Neural progenitor cell (in vitro differentiated cells): ENCODE results near the gene ESYT2. TPM values are rescaled to one million over a fixed set of nuclear protein-coding genes. Genes with fewer than 3 reads are reported as not detected.

ENCODE experiments used
- DNase-seq: peaks from one replicate; pipeline ENCODE4 v3.0.0-alpha.2; 2016; ENCODE audit warnings: low spot score
- H2AFZ ChIP-seq: fragments of 200-600 bp; sonication (generic); replicated peaks from 2 replicates; pipeline ENCODE4 v1.6.1; 2016; ENCODE audit warnings: antibody characterized with exemption
- H3F3A ChIP-seq: fragments of 200-600 bp; sonication (generic); 2 replicates; pipeline ENCODE4 v1.6.1; 2016; ENCODE audit warnings: antibody characterized with exemption, low read depth
- H3K27ac ChIP-seq: fragments of 200-600 bp; sonication (generic); 2 replicates; pipeline ENCODE4 v1.5.1; 2016; ENCODE audit warnings: mild to moderate bottlenecking
- H3K27me3 ChIP-seq: fragments of 200-600 bp; sonication (generic); 2 replicates; pipeline ENCODE4 v1.6.1; 2016; ENCODE audit warnings: mild to moderate bottlenecking, moderate library complexity
- H3K36me3 ChIP-seq: fragments of 200-600 bp; sonication (generic); 2 replicates; pipeline ENCODE4 v1.5.1; 2016
- H3K4me1 ChIP-seq: fragments of 200-600 bp; sonication (generic); 2 replicates; pipeline ENCODE4 v1.6.1; 2016; ENCODE audit warnings: mixed run types
- H3K4me2 ChIP-seq: fragments of 200-600 bp; sonication (generic); 2 replicates; pipeline ENCODE4 v1.6.1; 2016
- H3K4me3 ChIP-seq: fragments of 200-600 bp; sonication (generic); 2 replicates; pipeline ENCODE4 v1.5.1; 2016
- H3K79me2 ChIP-seq: fragments of 200-600 bp; sonication (generic); 2 replicates; pipeline ENCODE4 v1.6.1; 2016; ENCODE audit warnings: low read depth
- H3K9ac ChIP-seq: fragments of 200-600 bp; sonication (generic); 2 replicates; pipeline ENCODE4 v1.6.1; 2016
- H3K9me3 ChIP-seq: fragments of 200-600 bp; sonication (generic); 2 replicates; pipeline ENCODE4 v1.5.1; 2016; ENCODE audit warnings: low read depth
- H4K20me1 ChIP-seq: fragments of 200-600 bp; sonication (generic); 2 replicates; pipeline ENCODE4 v1.6.1; 2016; ENCODE audit warnings: low read depth
- H3K27ac Mint-ChIP-seq: 3 replicates; pipeline ENCODE4 v1.8.0; 2021; ENCODE audit warnings: mixed read lengths
- H3K27me3 Mint-ChIP-seq: 2 replicates; pipeline ENCODE4 v1.8.0; 2022; ENCODE audit warnings: low read depth, mild to moderate bottlenecking, inconsistent platforms, moderate library complexity, mixed read lengths; ENCODE audit not compliant: insufficient read depth
- H3K36me3 Mint-ChIP-seq: 3 replicates; pipeline ENCODE4 v1.8.0; 2021; ENCODE audit warnings: mixed read lengths
- H3K4me1 Mint-ChIP-seq: 3 replicates; pipeline ENCODE4 v1.8.0; 2021; ENCODE audit warnings: mixed read lengths
- H3K4me3 Mint-ChIP-seq: 3 replicates; pipeline ENCODE4 v1.8.0; 2021; ENCODE audit warnings: mild to moderate bottlenecking, moderate library complexity, mixed read lengths
- H3K9me3 Mint-ChIP-seq: 3 replicates; pipeline ENCODE4 v1.8.0; 2020; ENCODE audit warnings: mixed read lengths
- EZH2 ChIP-seq: fragments of 200-600 bp; sonication (generic); IDR thresholded peaks from 2 replicates; pipeline ENCODE4 v1.6.1; 2017; ENCODE audit warnings: antibody characterized with exemption, mild to moderate bottlenecking, moderate library complexity
- EZH2phosphoT487 ChIP-seq: fragments of 200-600 bp; sonication (generic); IDR thresholded peaks from 2 replicates; pipeline ENCODE4 v1.6.1; 2017; ENCODE audit warnings: antibody characterized with exemption
- total RNA-seq: library from RNA; depleted of rRNA; stranded (reverse); fragments of >200 nt; gene quantifications from 2 replicates; pipeline ENCODE4 v1.2.3, GENCODE V29; 2015; ENCODE audit warnings: low replicate concordance
- TF ChIP-seq, protein P1 (sequence below): fragments of 200-600 bp; sonication (generic); IDR thresholded peaks from 2 replicates; pipeline ENCODE4 v1.5.1; 2017; ENCODE audit warnings: antibody characterized with exemption, mild to moderate bottlenecking

Gene ESYT2
- total RNA-seq, 1 donor from 2014 or later: 33.4 TPM

DNA sequence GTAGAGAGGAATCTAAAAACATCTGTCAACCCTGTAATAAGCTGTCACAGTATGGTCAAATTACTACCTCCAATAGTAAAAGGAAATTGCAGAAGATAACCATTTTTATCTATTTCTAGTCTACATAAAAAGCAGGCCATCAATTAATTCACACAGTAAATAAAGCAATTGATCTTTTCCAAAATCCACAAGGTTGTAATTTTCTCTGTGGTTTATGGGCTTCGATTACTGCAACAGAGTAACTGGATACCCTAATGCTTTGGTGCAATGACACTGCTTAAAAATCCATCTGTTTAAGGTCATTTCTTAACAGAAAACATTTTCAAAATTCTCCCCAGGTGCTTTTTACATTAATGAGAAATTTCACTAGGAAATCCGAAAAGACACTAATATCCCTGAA lies 23.9 kb downstream of the ESYT2 start:
- Mint-ChIP-seq H3K4me1 (no peaks in the 10 kb centered on the region), H3K4me3 (no peak overlapping the region), H3K27me3 (no peaks in the 10 kb centered on the region), H3K36me3 (peaks cover 34% of the 10 kb centered on the region), H3K9me3 (peaks cover 21% of the 10 kb centered on the region), H3K27ac (no peak overlapping the region)
- Histone ChIP-seq H3K79me2 (peaks cover 79% of the 10 kb centered on the region), H3K4me1 (no peaks in the 10 kb centered on the region), H3K4me2 (no peak overlapping the region), H3K27ac (no peak overlapping the region), H3K4me3 (no peak overlapping the region), H3K9ac (no peak overlapping the region), H2AFZ (no peak overlapping the region), H3K36me3 (no peaks in the 10 kb centered on the region), H4K20me1 (no peaks in the 10 kb centered on the region), H3K27me3 (no peaks in the 10 kb centered on the region), H3K9me3 (no peaks in the 10 kb centered on the region), H3F3A (no peaks in the 10 kb centered on the region)
- TF ChIP-seq EZH2phosphoT487 (no peak), EZH2 (no peak)
- TF ChIP-seq, protein P1, sequence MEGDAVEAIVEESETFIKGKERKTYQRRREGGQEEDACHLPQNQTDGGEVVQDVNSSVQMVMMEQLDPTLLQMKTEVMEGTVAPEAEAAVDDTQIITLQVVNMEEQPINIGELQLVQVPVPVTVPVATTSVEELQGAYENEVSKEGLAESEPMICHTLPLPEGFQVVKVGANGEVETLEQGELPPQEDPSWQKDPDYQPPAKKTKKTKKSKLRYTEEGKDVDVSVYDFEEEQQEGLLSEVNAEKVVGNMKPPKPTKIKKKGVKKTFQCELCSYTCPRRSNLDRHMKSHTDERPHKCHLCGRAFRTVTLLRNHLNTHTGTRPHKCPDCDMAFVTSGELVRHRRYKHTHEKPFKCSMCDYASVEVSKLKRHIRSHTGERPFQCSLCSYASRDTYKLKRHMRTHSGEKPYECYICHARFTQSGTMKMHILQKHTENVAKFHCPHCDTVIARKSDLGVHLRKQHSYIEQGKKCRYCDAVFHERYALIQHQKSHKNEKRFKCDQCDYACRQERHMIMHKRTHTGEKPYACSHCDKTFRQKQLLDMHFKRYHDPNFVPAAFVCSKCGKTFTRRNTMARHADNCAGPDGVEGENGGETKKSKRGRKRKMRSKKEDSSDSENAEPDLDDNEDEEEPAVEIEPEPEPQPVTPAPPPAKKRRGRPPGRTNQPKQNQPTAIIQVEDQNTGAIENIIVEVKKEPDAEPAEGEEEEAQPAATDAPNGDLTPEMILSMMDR: no peak
- no peak for DNase-seq

DNA sequence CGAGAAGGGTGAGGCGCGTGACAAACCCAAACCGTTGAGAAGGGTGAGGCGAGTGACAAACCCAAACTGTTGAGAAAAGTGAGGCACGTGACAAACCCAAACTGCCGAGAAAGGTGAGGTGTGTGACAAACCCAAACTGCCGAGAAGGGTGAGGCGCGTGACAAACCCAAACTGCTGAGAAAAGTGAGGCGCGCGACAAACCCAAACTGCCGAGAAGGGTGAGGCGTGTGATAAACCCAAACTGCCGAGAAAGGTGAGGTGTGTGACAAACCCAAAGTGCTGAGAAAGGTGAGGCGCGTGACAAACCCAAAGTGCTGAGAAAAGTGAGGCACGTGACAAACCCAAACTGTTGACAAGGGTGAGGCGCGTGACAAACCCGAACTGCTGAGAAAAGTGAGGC lies 25.0 kb downstream of the ESYT2 start:
- Histone ChIP-seq H3K27ac (no peak overlapping the region), H3K27me3 (no peaks in the 10 kb centered on the region), H3K4me1 (no peaks in the 10 kb centered on the region), H3K4me3 (no peak overlapping the region), H3F3A (no peaks in the 10 kb centered on the region), H3K9ac (no peak overlapping the region), H3K9me3 (no peaks in the 10 kb centered on the region), H3K4me2 (no peak overlapping the region), H4K20me1 (no peaks in the 10 kb centered on the region), H3K79me2 (peaks cover 78% of the 10 kb centered on the region), H2AFZ (no peak overlapping the region), H3K36me3 (no peaks in the 10 kb centered on the region)
- H3K27ac Mint-ChIP-seq: no peak overlapping the region
- no peak overlapping the region for H3K4me3 Mint-ChIP-seq
- no peaks in the 10 kb centered on the region for H3K27me3 Mint-ChIP-seq
- no peaks in the 10 kb centered on the region for H3K4me1 Mint-ChIP-seq
- no peak for DNase-seq
- TF ChIP-seq EZH2 (no peak), EZH2phosphoT487 (no peak)
- TF ChIP-seq, protein P1: no peak
- H3K9me3 Mint-ChIP-seq: peaks cover 21% of the 10 kb centered on the region
- peaks cover 29% of the 10 kb centered on the region for H3K36me3 Mint-ChIP-seq

DNA sequence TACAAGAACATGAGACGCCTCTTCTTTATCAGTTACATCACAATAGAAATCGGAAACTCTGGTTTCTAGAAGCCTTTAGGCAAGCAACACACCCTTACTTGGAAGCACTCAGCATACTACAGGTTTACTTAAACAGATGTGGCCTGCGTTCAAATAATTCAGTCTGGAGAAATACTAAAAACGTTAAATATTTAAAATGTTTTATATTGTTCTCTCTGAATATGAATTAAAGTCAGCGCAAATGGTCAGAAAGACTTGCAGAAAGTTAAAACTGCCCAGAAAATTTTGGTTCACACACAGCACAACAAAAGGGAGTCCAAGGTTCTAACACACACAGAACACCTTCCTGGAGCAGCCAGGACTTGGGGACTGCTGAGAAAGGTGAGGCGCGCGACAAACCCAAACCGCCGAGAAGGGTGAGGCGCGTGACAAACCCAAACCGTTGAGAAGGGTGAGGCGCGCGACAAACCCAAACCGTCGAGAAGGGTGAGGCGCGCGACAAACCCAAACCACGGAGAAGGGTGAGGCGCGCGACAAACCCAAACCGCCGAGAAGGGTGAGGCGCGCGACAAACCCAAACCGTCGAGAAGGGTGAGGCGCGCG lies 25.8 kb downstream of the ESYT2 start:
- Mint-ChIP-seq H3K9me3 (peaks cover 21% of the 10 kb centered on the region), H3K27me3 (no peaks in the 10 kb centered on the region), H3K4me1 (no peaks in the 10 kb centered on the region), H3K27ac (no peak overlapping the region), H3K4me3 (no peak overlapping the region), H3K36me3 (peaks cover 29% of the 10 kb centered on the region)
- DNase-seq: no peak
- H3K4me2 ChIP-seq: no peak overlapping the region
- TF ChIP-seq, protein P1: no peak
- no peak for TF ChIP-seq EZH2phosphoT487
- no peak overlapping the region for H3K9ac ChIP-seq
- peaks cover 77% of the 10 kb centered on the region for H3K79me2 ChIP-seq
- no peaks in the 10 kb centered on the region for H3K4me1 ChIP-seq
- H3K9me3 ChIP-seq: no peaks in the 10 kb centered on the region
- H3F3A ChIP-seq: no peaks in the 10 kb centered on the region
- no peak overlapping the region for H3K4me3 ChIP-seq
- H4K20me1 ChIP-seq: no peaks in the 10 kb centered on the region
- H3K27ac ChIP-seq: no peak overlapping the region
- H3K27me3 ChIP-seq: no peaks in the 10 kb centered on the region
- H2AFZ ChIP-seq: no peak overlapping the region
- no peaks in the 10 kb centered on the region for H3K36me3 ChIP-seq
